H1 (cell line): ENCODE results near the gene SNAPC2. TPM values are rescaled to one million over a fixed set of nuclear protein-coding genes. Genes with fewer than 3 reads are reported as not detected.

Experiments used
- CTCF ChIA-PET: fragments of 300-600 bp; sonication (Branson Sonifier 250); formaldehyde crosslinking; loops from one replicate; lab custom pipeline; 2021; ENCODE audit not compliant: partially characterized antibody; lab: Charles Lee
- POLR2A ChIA-PET: fragments of 300-600 bp; sonication (Branson Sonifier 250); formaldehyde crosslinking; loops from one replicate; lab custom pipeline; 2021; ENCODE audit warnings: inconsistent platforms; ENCODE audit not compliant: partially characterized antibody; lab: Charles Lee
- DNase-seq, 2 experiments: peaks; one replicate each; pipeline versions ENCODE4 v3.0.0 to v3.0.0-alpha.2; 2010 to 2022; ENCODE audit warnings: low spot score in 2 of 2, low read depth in 1 of 2, mixed read lengths in 1 of 2
- FAIRE-seq: peaks from 2 replicates; lab custom pipeline; 2011; peaks lifted over from hg19 to GRCh38; lab: Jason Lieb, UNC
- H2AFZ ChIP-seq: 2 replicates; pipeline ENCODE4 v1.8.1; 2012; ENCODE audit warnings: low read length, inconsistent platforms
- H2AK5ac ChIP-seq: 2 replicates; pipeline ENCODE4 v1.6.1; 2013; ENCODE audit warnings: low read depth, low read length
- H2BK120ac ChIP-seq: replicated peaks from 2 replicates; pipeline ENCODE3; 2013; ENCODE audit warnings: low read depth, low read length, inconsistent platforms
- H2BK12ac ChIP-seq: 2 replicates; pipeline ENCODE4 v1.6.1; 2013; ENCODE audit warnings: low read depth, low read length
- H2BK15ac ChIP-seq: 2 replicates; pipeline ENCODE4 v1.6.1; 2013; ENCODE audit warnings: low read length
- H2BK20ac ChIP-seq: 2 replicates; pipeline ENCODE4 v1.6.1; 2013; ENCODE audit warnings: low read length
- H2BK5ac ChIP-seq: 2 replicates; pipeline ENCODE4 v1.6.1; 2013; ENCODE audit warnings: low read depth, low read length
- H3K14ac ChIP-seq: 2 replicates; pipeline ENCODE4 v1.6.1; 2013; ENCODE audit warnings: inconsistent platforms; ENCODE audit not compliant: insufficient read length
- H3K18ac ChIP-seq: 2 replicates; pipeline ENCODE4 v1.6.1; 2013; ENCODE audit warnings: low read length; ENCODE audit errors: extremely low read depth
- H3K23ac ChIP-seq: 2 replicates; pipeline ENCODE4 v1.6.1; 2013; ENCODE audit warnings: inconsistent platforms; ENCODE audit not compliant: insufficient read length
- H3K23me2 ChIP-seq: 2 replicates; pipeline ENCODE4 v1.6.1; 2013; ENCODE audit warnings: low read depth, low read length
- H3K27ac ChIP-seq: 2 replicates; pipeline ENCODE4 v1.6.1; 2011; ENCODE audit warnings: low read depth, low read length, inconsistent platforms
- H3K27me3 ChIP-seq, 4 experiments: replicated peaks in 1 of 4; 1 replicate in 1 of 4; 2 replicates in 3 of 4; pipeline versions ENCODE4 v1.6.1 to v1.8.1; 2011 to 2013; ENCODE audit warnings: low read length in 3 of 4, mild to moderate bottlenecking in 3 of 4, inconsistent platforms in 2 of 4, mixed read lengths in 2 of 4, moderate library complexity in 1 of 4; ENCODE audit not compliant: control insufficient read depth in 3 of 4, insufficient read depth in 3 of 4; ENCODE audit errors: extremely low read depth in 1 of 4
- H3K36me3 ChIP-seq, 4 experiments: 2 replicates each; pipeline versions ENCODE4 v1.6.1 to v1.8.1; 2011 to 2013; ENCODE audit warnings: mild to moderate bottlenecking in 4 of 4, low read length in 3 of 4, moderate library complexity in 2 of 4, control low read depth in 1 of 4, inconsistent platforms in 1 of 4; ENCODE audit not compliant: insufficient read depth in 4 of 4, control insufficient read depth in 2 of 4
- H3K4ac ChIP-seq: replicated peaks from 2 replicates; pipeline ENCODE3; 2013; ENCODE audit warnings: low read length, low read depth, mixed read lengths, inconsistent platforms; ENCODE audit not compliant: insufficient read length
- H3K4me1 ChIP-seq, 4 experiments: replicated peaks in 1 of 4; 1 replicate in 1 of 4; 2 replicates in 3 of 4; pipeline versions ENCODE4 v1.6.1 to v1.8.1; 2011 to 2013; ENCODE audit warnings: low read length in 3 of 4, inconsistent platforms in 2 of 4, mixed read lengths in 1 of 4; ENCODE audit not compliant: insufficient read depth in 4 of 4, control insufficient read depth in 3 of 4
- H3K4me2 ChIP-seq, 2 experiments: 2 replicates each; pipeline versions ENCODE4 v1.6.1 to v1.8.1; 2011 to 2013; ENCODE audit warnings: low read depth in 2 of 2, low read length in 2 of 2, control low read depth in 1 of 2, inconsistent platforms in 1 of 2, mild to moderate bottlenecking in 1 of 2; ENCODE audit not compliant: insufficient read depth in 1 of 2
- H3K4me3 ChIP-seq, 4 experiments: fragments of 200-600, 300-600 bp in 1 of 4; sonication (generic), shearing (Covaris generic), sonication (Bioruptor Twin) in 1 of 4; 2 replicates each; pipeline versions ENCODE4 v1.5.1 to v1.8.1; 2011 to 2016; ENCODE audit warnings: low read length in 4 of 4, low read depth in 3 of 4, control low read depth in 2 of 4, inconsistent platforms in 2 of 4, mild to moderate bottlenecking in 2 of 4, mixed read lengths in 1 of 4, moderate library complexity in 1 of 4; ENCODE audit not compliant: insufficient read depth in 2 of 4; ENCODE audit errors: extremely low read depth in 1 of 4
- H3K56ac ChIP-seq: replicated peaks from 2 replicates; pipeline ENCODE3; 2013; ENCODE audit warnings: low read depth, mild to moderate bottlenecking, mixed read lengths, low read length, inconsistent platforms; ENCODE audit not compliant: insufficient read length
- H3K79me1 ChIP-seq: 2 replicates; pipeline ENCODE4 v1.6.1; 2013; ENCODE audit warnings: low read depth, low read length, control low read depth
- H3K79me2 ChIP-seq, 2 experiments: 2 replicates each; pipeline versions ENCODE4 v1.6.1 to v1.8.1; 2012 to 2013; ENCODE audit warnings: low read length in 2 of 2, mild to moderate bottlenecking in 2 of 2, inconsistent platforms in 1 of 2; ENCODE audit not compliant: insufficient read depth in 2 of 2, control insufficient read depth in 1 of 2
- H3K9ac ChIP-seq, 4 experiments: replicated peaks in 1 of 4; 1 replicate in 1 of 4; 2 replicates in 3 of 4; pipeline versions ENCODE4 v1.6.1 to v1.8.1; 2011 to 2013; ENCODE audit warnings: low read depth in 3 of 4, low read length in 3 of 4, control low read depth in 2 of 4, mild to moderate bottlenecking in 2 of 4, moderate library complexity in 2 of 4, inconsistent platforms in 1 of 4; ENCODE audit errors: extremely low read depth in 1 of 4
- H3K9me3 ChIP-seq, 2 experiments: 2 replicates each; pipeline versions ENCODE4 v1.6.1 to v1.8.1; 2012 to 2013; ENCODE audit warnings: mild to moderate bottlenecking in 2 of 2, moderate library complexity in 2 of 2, control low read depth in 1 of 2, inconsistent platforms in 1 of 2, low read depth in 1 of 2, low read length in 1 of 2, mixed read lengths in 1 of 2; ENCODE audit not compliant: insufficient read depth in 2 of 2
- H4K20me1 ChIP-seq, 2 experiments: replicated peaks in 1 of 2; 2 replicates each; pipeline versions ENCODE3 to v1.8.1; 2011 to 2013; ENCODE audit warnings: inconsistent platforms in 2 of 2, low read length in 2 of 2, mild to moderate bottlenecking in 1 of 2; ENCODE audit not compliant: insufficient read depth in 2 of 2, control insufficient read depth in 1 of 2
- H4K5ac ChIP-seq: 2 replicates; pipeline ENCODE4 v1.6.1; 2013; ENCODE audit warnings: low read length, low read depth, mixed read lengths, inconsistent platforms; ENCODE audit not compliant: insufficient read length
- H4K8ac ChIP-seq: 2 replicates; pipeline ENCODE4 v1.8.0; 2013; ENCODE audit warnings: mild to moderate bottlenecking, moderate library complexity, low read length, inconsistent platforms; ENCODE audit not compliant: insufficient read depth; ENCODE audit errors: extremely low read depth
- H4K91ac ChIP-seq: replicated peaks from 2 replicates; pipeline ENCODE3; 2013; ENCODE audit warnings: low read length, mixed read lengths, inconsistent platforms; ENCODE audit not compliant: insufficient read length
- CBX8 ChIP-seq: fragments of 300-800, 300-1000 bp; sonication (generic); IDR thresholded peaks from 2 replicates; pipeline ENCODE4 v1.7.1; 2016; ENCODE audit warnings: low read depth, low read length, borderline replicate concordance
- SP4 ChIP-seq: IDR thresholded peaks from 2 replicates; pipeline ENCODE4 v1.6.1; 2012; ENCODE audit warnings: low read length, inconsistent platforms
- TCF12 ChIP-seq: IDR thresholded peaks from 2 replicates; pipeline ENCODE4 v1.6.1; 2011; ENCODE audit warnings: low read depth, mild to moderate bottlenecking, low read length
- WGBS, 2 experiments: shearing (Covaris generic) in 1 of 2; methylation state at CpG; one replicate each; pipeline versions ENCODE4 v1.1.6 to v1.1.7; 2013 to 2015; ENCODE audit warnings: low lambda C conversion rate in 2 of 2, mixed read lengths in 2 of 2, inconsistent platforms in 1 of 2, low coverage in 1 of 2, missing lambda C conversion rate in 1 of 2; ENCODE audit not compliant: insufficient replicate concordance in 2 of 2, insufficient coverage in 1 of 2, insufficient read length in 1 of 2; ENCODE audit errors: extremely low coverage in 1 of 2, missing lambda C conversion rate in 1 of 2; 5-methylcytosine and 5-hydroxymethylcytosine counted together
- polyA plus RNA-seq, 7 experiments: library from polyadenylated mRNA; depleted of rRNA in 3 of 7; stranded (reverse) in 5 of 7; unstranded in 2 of 7; fragments of >200 nt in 5 of 7; fragments of 200-250 nt in 2 of 7; gene quantifications; 1 replicate in 5 of 7; 2 replicates in 1 of 7; 4 replicates in 1 of 7; pipeline versions ENCODE4 v1.2.1 to v1.2.3, GENCODE V29; 2011 to 2013; ENCODE audit warnings: missing spikeins in 2 of 7, mixed read lengths in 2 of 7
- total RNA-seq: library from RNA; stranded (reverse); fragmentation: NEBNext Ultra II Directional; extraction: Animal tissue kit (Norgen Biotek cat#: 25700); gene quantifications from 2 replicates; pipeline ENCODE4 v1.2.1, GENCODE V29; 2021
- TF ChIP-seq, protein P1 (sequence below): IDR thresholded peaks from 2 replicates; pipeline ENCODE4 v1.6.1; 2011; ENCODE audit warnings: low read depth, mild to moderate bottlenecking, low read length; ENCODE audit not compliant: insufficient read depth

SNAPC2 gene
- total and polyA plus RNA-seq, 2 of the 8 experiments (the other 6 are each of a cell fraction or from before 2014, with no cell fraction given) = 18.2 to 20.3 TPM

DNA sequence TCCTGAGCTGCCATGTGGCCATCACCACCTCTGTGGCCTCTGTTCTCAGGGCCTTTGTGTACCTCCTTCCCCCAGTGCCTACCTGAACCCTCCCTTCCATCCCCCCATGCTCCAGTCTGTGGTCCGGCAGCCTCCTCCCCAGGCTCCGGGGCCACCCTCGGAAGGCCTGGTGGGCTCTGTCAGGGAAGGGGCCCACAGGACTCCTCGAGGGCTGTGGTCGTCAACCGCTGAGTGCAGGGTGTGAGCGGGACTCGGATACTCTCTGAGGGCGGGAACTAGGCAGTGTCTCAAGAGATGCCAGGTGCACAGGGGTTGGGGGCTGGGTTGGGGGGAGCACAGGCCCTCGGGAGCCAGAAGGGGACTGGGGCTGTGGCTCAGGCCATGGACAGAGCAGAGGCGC is 12.6 kb upstream of the SNAPC2 start:
- Histone ChIP-seq H3K9ac (no peak overlapping the region), H4K91ac (no peak overlapping the region), H3K27me3 (no peaks in the 10 kb centered on the region), H3K23me2 (peaks cover 12% of the 10 kb centered on the region), H3K27ac (no peak overlapping the region), H2AFZ (no peak overlapping the region), H3K9me3 (no peaks in the 10 kb centered on the region), H3K79me1 (peaks cover 11% of the 10 kb centered on the region), H3K79me2 (peaks cover 0 to 22% of the 10 kb centered on the region in 2 experiments; a peak in 2 of 4 replicates), H3K4me3 (no peak overlapping the region)
- no peak for DNase-seq
- 97% methylated on average over 11 of the region's 11 CpGs; no CpG with 5 or more reads in 1 of the 2 experiments for WGBS, 2 experiments
- no peak for TF ChIP-seq CBX8
- TF ChIP-seq SP4 = no peak
- TF ChIP-seq, protein P1, sequence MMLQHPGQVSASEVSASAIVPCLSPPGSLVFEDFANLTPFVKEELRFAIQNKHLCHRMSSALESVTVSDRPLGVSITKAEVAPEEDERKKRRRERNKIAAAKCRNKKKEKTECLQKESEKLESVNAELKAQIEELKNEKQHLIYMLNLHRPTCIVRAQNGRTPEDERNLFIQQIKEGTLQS = no peak
- no peak for TF ChIP-seq TCF12
- TF ChIP-seq, all 59 proteins: peak for 0
- POLR2A ChIA-PET = interaction anchor here (1.4 to 2.1 kb wide), 2 partner anchors 10 to 35 kb away, joined by 10 to 12 read pairs; partner anchors contain the start of gene TIMM44
- Histone ChIP-seq H3K18ac (no peak overlapping the region), H2BK15ac (no peak overlapping the region), H3K4ac (no peak overlapping the region), H4K5ac (no peak overlapping the region), H2BK20ac (no peak overlapping the region), H2AK5ac (no peak overlapping the region), H2BK12ac (no peak overlapping the region), H4K20me1 (peaks cover 5 to 19% of the 10 kb centered on the region in 2 experiments), H3K4me2 (no peak overlapping the region), H2BK120ac (no peak overlapping the region), H3K56ac (no peak overlapping the region), H2BK5ac (no peak overlapping the region), H3K36me3 (peaks cover 5 to 27% (median 16%) of the 10 kb centered on the region in 4 experiments; a peak in 5 of 8 replicates), H4K8ac (no peak overlapping the region), H3K14ac (no peak overlapping the region), H3K4me1 (peaks cover 0 to 11% (median 7%) of the 10 kb centered on the region in 4 experiments; a peak in 5 of 7 replicates), H3K23ac (no peak overlapping the region)
- FAIRE-seq = no peak
- CTCF ChIA-PET = interaction anchor here (0.6 to 1.8 kb wide), 3 partner anchors 10 to 61 kb away, joined by 3 to 12 read pairs (median 3); no protein-coding TSS in a partner anchor
